A673 (cell line): ENCODE results near the gene SEC16A. TPM values are rescaled to one million over a fixed set of nuclear protein-coding genes. Genes with fewer than 3 reads are reported as not detected.

ENCODE experiments used
- BruUV-seq: library from RNA; stranded (reverse); fragments of 400-500 nt; replicated peaks from 2 replicates; lab custom pipeline; 2021; lab: Mats Ljungman, UMichigan
- CTCF ChIA-PET: fragments of 300-600 bp; sonication (Branson Sonifier 250); formaldehyde crosslinking; loops from one replicate; lab custom pipeline; 2022; ENCODE audit warnings: antibody characterized with exemption; lab: Charles Lee
- POLR2A ChIA-PET: fragments of 300-600 bp; sonication (Branson Sonifier 250); formaldehyde crosslinking; loops from one replicate; lab custom pipeline; 2022; ENCODE audit warnings: antibody characterized with exemption; ENCODE audit not compliant: low non-redundant PET; lab: Charles Lee
- DNase-seq: peaks from one replicate; pipeline ENCODE4 v3.0.0-alpha.2; 2015; ENCODE audit warnings: low spot score
- H3K27ac ChIP-seq: fragments of 200-600 bp; sonication (generic); 2 replicates; pipeline ENCODE4 v1.5.1; 2016; ENCODE audit warnings: mixed run types, low read depth, mild to moderate bottlenecking, mixed read lengths, antibody characterized with exemption, low read length; ENCODE audit not compliant: poor library complexity, severe bottlenecking
- H3K27me3 ChIP-seq: fragments of 200-600 bp; sonication (generic); replicated peaks from 2 replicates; pipeline ENCODE4 v1.6.1; 2017; ENCODE audit warnings: mixed run types, low read depth, mild to moderate bottlenecking, mixed read lengths, antibody characterized with exemption, low read length; ENCODE audit not compliant: insufficient read depth, poor library complexity
- H3K36me3 ChIP-seq: fragments of 200-600 bp; sonication (generic); 2 replicates; pipeline ENCODE4 v1.6.1; 2016; ENCODE audit warnings: mixed run types, mild to moderate bottlenecking, mixed read lengths, antibody characterized with exemption, low read length; ENCODE audit not compliant: insufficient read depth, poor library complexity, severe bottlenecking
- H3K4me1 ChIP-seq: fragments of 200-600 bp; sonication (generic); 2 replicates; pipeline ENCODE4 v1.6.1; 2017; ENCODE audit warnings: mixed run types, mild to moderate bottlenecking, mixed read lengths, antibody characterized with exemption, low read length; ENCODE audit not compliant: insufficient read depth, poor library complexity, severe bottlenecking
- H3K4me3 ChIP-seq: fragments of 200-600 bp; sonication (generic); 2 replicates; pipeline ENCODE4 v1.5.1; 2016; ENCODE audit warnings: low read depth, mixed run types, mild to moderate bottlenecking, mixed read lengths, low read length; ENCODE audit not compliant: poor library complexity, severe bottlenecking
- H3K9me3 ChIP-seq: fragments of 200-600 bp; sonication (generic); 2 replicates; pipeline ENCODE4 v1.6.1; 2016; ENCODE audit warnings: mixed run types, low read depth, mild to moderate bottlenecking, mixed read lengths, antibody characterized with exemption, low read length; ENCODE audit not compliant: poor library complexity, severe bottlenecking
- EZH2 ChIP-seq: fragments of 200-600 bp; sonication (generic); IDR thresholded peaks from 2 replicates; pipeline ENCODE4 v1.6.1; 2017; ENCODE audit warnings: borderline replicate concordance, low read depth, mild to moderate bottlenecking, mixed read lengths, antibody characterized with exemption, low read length; ENCODE audit not compliant: poor library complexity, severe bottlenecking
- intact Hi-C: fragments of 100-400 bp; cut with micrococcal nuclease; formaldehyde crosslinking; loops from one replicate; pipeline ENCODE4 v1.10.0; 2022; ENCODE audit not compliant: unreplicated experiment
- total RNA-seq: library from RNA; stranded (reverse); gene quantifications from 2 replicates; pipeline ENCODE4 v1.2.3, GENCODE V29; 2021
- TF ChIP-seq, protein P1 (sequence below): fragments of 300-800, 200-600 bp; sonication (generic); conservative IDR thresholded peaks from 2 replicates; pipeline ENCODE4 v1.5.1; 2017; ENCODE audit warnings: low read depth, mild to moderate bottlenecking, antibody characterized with exemption, low read length, moderate library complexity, mixed read lengths

The SEC16A gene
- total RNA-seq, 1 experiment from 2014 or later: 72.9 TPM

DNA sequence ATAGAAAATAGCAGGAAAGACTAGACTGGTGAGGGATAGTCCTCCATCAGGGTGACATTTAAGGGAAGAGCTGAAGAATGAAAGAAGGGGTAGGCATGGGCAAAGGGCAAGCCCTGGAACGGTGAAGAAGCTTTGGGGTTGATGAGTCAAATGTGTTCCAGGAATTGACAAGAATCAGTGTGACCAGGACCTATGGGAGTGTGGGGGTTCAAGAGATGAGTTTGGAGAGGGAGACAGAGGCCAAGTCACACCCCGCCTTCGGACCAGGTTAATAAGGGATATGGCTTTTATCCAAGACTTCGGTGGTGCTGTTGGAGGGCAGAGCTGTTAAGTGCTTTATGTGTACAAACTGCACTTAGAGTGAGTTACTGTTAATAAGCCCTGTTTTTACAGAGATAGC lies 71.5 kb downstream of the SEC16A start:
- Histone ChIP-seq H3K36me3 (peaks cover 55% of the 10 kb centered on the region), H3K4me3 (peak overlapping the region; percentile 93), H3K27ac (peak overlapping the region; percentile 93), H3K4me1 (peaks cover 10% of the 10 kb centered on the region), H3K9me3 (no peaks in the 10 kb centered on the region), H3K27me3 (no peaks in the 10 kb centered on the region)
- BruUV-seq: TSS peak; percentile 76
- ChIA-PET CTCF (no interaction called here), POLR2A (no interaction called here)
- intact Hi-C loops: no loop called here
- TF ChIP-seq, protein P1, sequence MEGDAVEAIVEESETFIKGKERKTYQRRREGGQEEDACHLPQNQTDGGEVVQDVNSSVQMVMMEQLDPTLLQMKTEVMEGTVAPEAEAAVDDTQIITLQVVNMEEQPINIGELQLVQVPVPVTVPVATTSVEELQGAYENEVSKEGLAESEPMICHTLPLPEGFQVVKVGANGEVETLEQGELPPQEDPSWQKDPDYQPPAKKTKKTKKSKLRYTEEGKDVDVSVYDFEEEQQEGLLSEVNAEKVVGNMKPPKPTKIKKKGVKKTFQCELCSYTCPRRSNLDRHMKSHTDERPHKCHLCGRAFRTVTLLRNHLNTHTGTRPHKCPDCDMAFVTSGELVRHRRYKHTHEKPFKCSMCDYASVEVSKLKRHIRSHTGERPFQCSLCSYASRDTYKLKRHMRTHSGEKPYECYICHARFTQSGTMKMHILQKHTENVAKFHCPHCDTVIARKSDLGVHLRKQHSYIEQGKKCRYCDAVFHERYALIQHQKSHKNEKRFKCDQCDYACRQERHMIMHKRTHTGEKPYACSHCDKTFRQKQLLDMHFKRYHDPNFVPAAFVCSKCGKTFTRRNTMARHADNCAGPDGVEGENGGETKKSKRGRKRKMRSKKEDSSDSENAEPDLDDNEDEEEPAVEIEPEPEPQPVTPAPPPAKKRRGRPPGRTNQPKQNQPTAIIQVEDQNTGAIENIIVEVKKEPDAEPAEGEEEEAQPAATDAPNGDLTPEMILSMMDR: no peak
- DNase-seq: no peak

DNA sequence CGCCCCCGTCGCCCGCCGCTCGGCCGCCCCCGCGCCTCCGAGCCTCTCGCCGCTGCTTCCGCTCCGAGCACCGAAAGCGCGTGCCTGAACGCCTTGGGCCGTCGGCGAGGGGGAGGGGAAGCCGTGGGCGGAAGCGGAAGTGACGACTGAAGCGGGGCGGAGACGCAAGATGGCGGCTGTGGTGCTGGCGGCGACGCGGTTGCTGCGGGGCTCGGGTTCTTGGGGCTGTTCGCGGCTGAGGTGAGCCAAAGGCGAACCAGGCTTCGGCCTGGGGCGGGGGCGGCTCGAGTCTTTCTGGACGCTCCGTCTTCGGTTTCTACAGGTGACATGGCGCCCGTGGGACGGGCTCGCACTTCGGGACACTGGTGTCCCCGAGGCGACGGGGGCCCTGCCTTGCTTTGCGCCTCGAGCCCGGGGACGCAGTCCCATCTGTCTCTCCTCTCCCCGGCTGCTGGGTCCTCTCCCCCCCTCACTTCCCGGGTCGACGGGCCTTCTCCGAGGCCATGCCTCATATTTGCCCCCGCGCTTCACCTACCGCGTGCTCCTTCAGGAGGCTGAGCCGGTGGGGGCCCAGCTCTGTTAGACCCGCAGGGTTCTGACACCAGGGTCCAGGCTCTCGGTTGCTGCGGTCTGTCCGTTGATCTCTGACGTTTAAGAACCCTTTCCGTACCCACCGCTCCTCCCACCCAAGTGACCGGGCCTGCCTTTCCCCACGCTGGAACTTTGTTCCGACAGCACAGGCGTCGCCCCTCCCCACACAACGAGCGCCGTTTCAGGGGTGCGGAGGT lies 72.1 kb downstream of the SEC16A start, which contains the start of the genes ENTR1 and PMPCA:
ENTR1 (minus strand) TSS at position 115 of the 788 bp plus-strand sequence. CDS start 217 bp downstream, outside the sequence.
PMPCA (plus strand) TSS at position 159 of the 788 bp plus-strand sequence; CDS start at position 170, 11 bp downstream.
- Histone ChIP-seq H3K4me1 (peaks cover 10% of the 10 kb centered on the region), H3K4me3 (peak within 1 kb of the TSS; percentile 93), H3K27ac (peak within 1 kb of the TSS; percentile 93), H3K27me3 (no peaks in the 10 kb centered on the region), H3K9me3 (no peaks in the 10 kb centered on the region), H3K36me3 (peaks cover 56% of the 10 kb centered on the region)
- BruUV-seq: no TSS peak
- intact Hi-C loops: no loop called here
- ChIA-PET POLR2A (no interaction called here), CTCF (no interaction called here)
- TF ChIP-seq EZH2: no peak
- TF ChIP-seq, protein P1: no peak
- DNase-seq: peak; percentile 95

DNA sequence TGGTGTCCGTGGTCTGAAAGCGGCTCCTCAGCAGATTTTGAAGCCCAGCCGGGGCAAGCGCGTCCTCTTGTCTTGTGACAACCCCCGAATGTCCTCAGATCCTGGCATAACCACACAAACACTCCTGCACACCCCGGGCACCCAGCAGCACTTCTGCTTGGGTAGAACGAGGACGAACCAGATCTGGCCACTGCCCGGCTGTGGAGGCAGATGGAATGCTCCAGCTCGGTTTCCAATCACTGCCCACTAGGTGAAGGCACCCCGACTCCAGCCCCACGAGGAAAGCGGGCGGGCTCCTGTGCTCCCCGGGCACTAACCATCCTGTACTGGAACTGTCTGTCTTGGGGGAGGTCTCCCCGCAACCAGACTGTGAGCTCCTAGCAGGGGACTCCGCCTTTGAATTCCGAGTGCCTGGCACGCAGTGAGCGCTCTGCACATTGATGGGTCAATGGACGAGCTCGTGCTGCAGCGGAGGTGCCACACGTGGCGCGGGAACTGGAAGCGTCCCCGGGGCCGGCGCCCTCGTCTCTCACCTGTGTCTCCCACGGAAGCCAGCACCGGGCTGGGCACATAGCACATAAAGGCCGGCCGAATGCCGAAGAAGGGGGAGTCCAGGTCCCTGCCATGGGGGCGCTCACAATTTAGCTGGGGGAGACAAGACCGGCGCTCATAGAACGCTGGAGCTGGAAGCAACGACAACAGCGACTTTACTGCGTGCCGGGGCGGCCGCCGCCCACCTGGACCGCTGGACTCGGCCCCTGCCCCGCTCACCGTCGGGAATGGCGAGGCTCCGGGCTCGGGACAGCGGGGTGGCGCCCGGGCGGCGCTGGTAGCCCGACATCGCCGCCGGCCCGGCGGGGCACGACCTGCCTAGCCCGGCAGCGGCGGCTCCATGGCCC lies 73.0 kb downstream of the SEC16A start:
- H3K27ac ChIP-seq: peak overlapping the region; percentile 82
- H3K27me3 ChIP-seq: no peaks in the 10 kb centered on the region
- peaks cover 62% of the 10 kb centered on the region for H3K36me3 ChIP-seq
- H3K4me1 ChIP-seq: peaks cover 10% of the 10 kb centered on the region
- POLR2A ChIA-PET: no interaction called here
- H3K9me3 ChIP-seq: no peaks in the 10 kb centered on the region
- CTCF ChIA-PET: no interaction called here
- TF ChIP-seq, protein P1: no peak
- no peak for TF ChIP-seq EZH2
- peak; percentile 45 for DNase-seq
- intact Hi-C loops: no loop called here
- peak overlapping the region; percentile 93 for H3K4me3 ChIP-seq
- no TSS peak for BruUV-seq
